CD14-positive monocyte (primary cell): Measurements from ENCODE around the gene PON1. TPM values are rescaled to one million over a fixed set of nuclear protein-coding genes. Genes with fewer than 3 reads are reported as not detected.

Experiments used
- DNase-seq, 3 donors: peaks; one replicate each; pipeline ENCODE4 v3.0.0-alpha.2; 2011 to 2022
- H2AFZ ChIP-seq: 2 replicates; pipeline ENCODE4 v1.6.0; 2012; ENCODE audit warnings: mild to moderate bottlenecking, low read depth, low read length, inconsistent platforms; ENCODE audit not compliant: insufficient read depth, poor library complexity, severe bottlenecking
- H3K27ac ChIP-seq, 2 donors: 1 replicate in 1 of 2; 2 replicates in 1 of 2; pipeline ENCODE4 v1.5.1; 2012 to 2013; ENCODE audit warnings: low read length in 2 of 2, control low read depth in 1 of 2, inconsistent platforms in 1 of 2, low read depth in 1 of 2, mild to moderate bottlenecking in 1 of 2
- H3K27me3 ChIP-seq, 2 donors: one replicate each; pipeline versions ENCODE4 v1.6.0 to v1.6.1; 2011 to 2013; ENCODE audit warnings: low read length in 2 of 2; ENCODE audit not compliant: control insufficient read depth in 2 of 2, insufficient read depth in 2 of 2
- H3K36me3 ChIP-seq, 2 donors: replicated peaks in 1 of 2; 1 replicate in 1 of 2; 2 replicates in 1 of 2; pipeline versions ENCODE4 v1.5.1 to v1.6.1; 2012 to 2013; ENCODE audit warnings: low read length in 2 of 2, control low read depth in 1 of 2, inconsistent platforms in 1 of 2, mild to moderate bottlenecking in 1 of 2; ENCODE audit not compliant: insufficient read depth in 2 of 2, control insufficient read depth in 1 of 2
- H3K4me1 ChIP-seq, 2 donors: 1 replicate in 1 of 2; 2 replicates in 1 of 2; pipeline versions ENCODE4 v1.5.1 to v1.6.1; 2012 to 2013; ENCODE audit warnings: low read length in 2 of 2, control low read depth in 1 of 2, inconsistent platforms in 1 of 2, mild to moderate bottlenecking in 1 of 2, moderate library complexity in 1 of 2; ENCODE audit not compliant: insufficient read depth in 2 of 2, control insufficient read depth in 1 of 2
- H3K4me2 ChIP-seq: replicated peaks from 2 replicates; pipeline ENCODE3; 2012; ENCODE audit warnings: low read length, moderate library complexity, mild to moderate bottlenecking; ENCODE audit not compliant: poor library complexity, severe bottlenecking; ENCODE audit errors: extremely low read depth
- H3K4me3 ChIP-seq, 3 experiments: fragments of 200-600 bp in 1 of 3; sonication (generic) in 1 of 3; replicated peaks in 1 of 3; 1 replicate in 2 of 3; 2 replicates in 1 of 3; pipeline ENCODE4 v1.5.1; 2011 to 2013; ENCODE audit warnings: low read length in 3 of 3, mild to moderate bottlenecking in 3 of 3, control low read depth in 2 of 3, low read depth in 2 of 3, inconsistent platforms in 1 of 3, moderate library complexity in 1 of 3
- H3K79me2 ChIP-seq: 2 replicates; pipeline ENCODE4 v1.6.0; 2012; ENCODE audit warnings: mild to moderate bottlenecking, control low read depth, inconsistent platforms, low read length, moderate library complexity; ENCODE audit not compliant: insufficient read depth
- H3K9ac ChIP-seq: 2 replicates; pipeline ENCODE4 v1.6.0; 2017; ENCODE audit warnings: low read length, mild to moderate bottlenecking; ENCODE audit not compliant: insufficient read depth, poor library complexity, severe bottlenecking
- H3K9me3 ChIP-seq, 2 donors: replicated peaks in 1 of 2; 1 replicate in 1 of 2; 2 replicates in 1 of 2; pipeline versions ENCODE4 v1.5.1 to v1.6.1; 2012 to 2013; ENCODE audit warnings: low read length in 2 of 2, control low read depth in 1 of 2; ENCODE audit not compliant: control insufficient read depth in 1 of 2, insufficient read depth in 1 of 2
- H4K20me1 ChIP-seq: 2 replicates; pipeline ENCODE4 v1.6.0; 2012; ENCODE audit warnings: mild to moderate bottlenecking, low read length, control low read depth, moderate library complexity; ENCODE audit not compliant: insufficient read depth
- H3K27ac Mint-ChIP-seq, 7 donors: one replicate each; pipeline ENCODE4 v1.8.0; 2020; ENCODE audit warnings: mild to moderate bottlenecking in 7 of 7, mixed read lengths in 7 of 7, moderate library complexity in 6 of 7, inconsistent platforms in 2 of 7
- H3K27me3 Mint-ChIP-seq, 3 donors: one replicate each; pipeline ENCODE4 v1.8.0; 2021 to 2022; ENCODE audit warnings: low read depth in 3 of 3, mild to moderate bottlenecking in 3 of 3, mixed read lengths in 3 of 3, moderate library complexity in 3 of 3, inconsistent platforms in 1 of 3
- H3K36me3 Mint-ChIP-seq, 2 donors: one replicate each; pipeline ENCODE4 v1.8.0; 2020; ENCODE audit warnings: mixed read lengths in 2 of 2, inconsistent platforms in 1 of 2, mild to moderate bottlenecking in 1 of 2
- H3K4me1 Mint-ChIP-seq: one replicate; pipeline ENCODE4 v1.8.0; 2020; ENCODE audit warnings: mild to moderate bottlenecking, mixed read lengths
- H3K4me3 Mint-ChIP-seq, 2 donors: one replicate each; pipeline ENCODE4 v1.8.0; 2020; ENCODE audit warnings: mild to moderate bottlenecking in 2 of 2, mixed read lengths in 2 of 2, moderate library complexity in 1 of 2
- H3K9me3 Mint-ChIP-seq, 7 donors: one replicate each; pipeline ENCODE4 v1.8.0; 2020 to 2022; ENCODE audit warnings: mixed read lengths in 7 of 7, mild to moderate bottlenecking in 6 of 7, moderate library complexity in 6 of 7, inconsistent platforms in 2 of 7
- WGBS: methylation state at CpG from one replicate; pipeline ENCODE4 v1.1.5; 2013; ENCODE audit warnings: missing lambda C conversion rate; ENCODE audit not compliant: insufficient coverage; 5-methylcytosine and 5-hydroxymethylcytosine counted together
- intact Hi-C, 2 donors: fragments of 100-400 bp; cut with micrococcal nuclease; formaldehyde crosslinking; loops; one replicate each; pipeline versions ENCODE4 v1.15.0 to v1.15.1; 2023
- polyA plus RNA-seq, 3 donors: library from polyadenylated mRNA; depleted of rRNA in 1 of 3; unstranded in 2 of 3; stranded (reverse) in 1 of 3; fragments of 300-500 nt in 2 of 3; fragments of >200 nt in 1 of 3; fragmentation: Illumina TruSeq in 2 of 3; gene quantifications; 1 replicate in 2 of 3; 2 replicates in 1 of 3; pipeline ENCODE4 v1.2.3, GENCODE V29; 2012 to 2021
- TF ChIP-seq, protein P1 (sequence below): fragments of 200-600 bp; IDR thresholded peaks from one replicate; pipeline ENCODE4 v1.8.0; 2022; ENCODE audit warnings: antibody characterized with exemption, mild to moderate bottlenecking

The PON1 gene
- polyA plus RNA-seq, 3 donors, result not detected

GRCh38 chr7:95290166-95290830, 34.0 kb downstream of the PON1 start:
- H3K9ac ChIP-seq, result no peak overlapping the region
- WGBS, result no CpG with 5 or more reads among the region's 7 CpGs
- H3K9me3 Mint-ChIP-seq, result peaks cover 0 to 2% (median 0%) of the 10 kb centered on the region in 7 donors
- no peaks in the 10 kb centered on the region for H3K27me3 Mint-ChIP-seq
- no peak overlapping the region for H3K27ac ChIP-seq
- H3K4me1 Mint-ChIP-seq, result no peaks in the 10 kb centered on the region
- no peaks in the 10 kb centered on the region for H3K36me3 Mint-ChIP-seq
- no peak overlapping the region for H3K4me2 ChIP-seq
- H3K27me3 ChIP-seq, result no peaks in the 10 kb centered on the region
- no peaks in the 10 kb centered on the region for H3K36me3 ChIP-seq
- intact Hi-C loops, result no loop called here
- no peak overlapping the region for H3K4me3 ChIP-seq
- no peak overlapping the region for H2AFZ ChIP-seq
- H3K9me3 ChIP-seq, result no peaks in the 10 kb centered on the region
- TF ChIP-seq, protein P1, sequence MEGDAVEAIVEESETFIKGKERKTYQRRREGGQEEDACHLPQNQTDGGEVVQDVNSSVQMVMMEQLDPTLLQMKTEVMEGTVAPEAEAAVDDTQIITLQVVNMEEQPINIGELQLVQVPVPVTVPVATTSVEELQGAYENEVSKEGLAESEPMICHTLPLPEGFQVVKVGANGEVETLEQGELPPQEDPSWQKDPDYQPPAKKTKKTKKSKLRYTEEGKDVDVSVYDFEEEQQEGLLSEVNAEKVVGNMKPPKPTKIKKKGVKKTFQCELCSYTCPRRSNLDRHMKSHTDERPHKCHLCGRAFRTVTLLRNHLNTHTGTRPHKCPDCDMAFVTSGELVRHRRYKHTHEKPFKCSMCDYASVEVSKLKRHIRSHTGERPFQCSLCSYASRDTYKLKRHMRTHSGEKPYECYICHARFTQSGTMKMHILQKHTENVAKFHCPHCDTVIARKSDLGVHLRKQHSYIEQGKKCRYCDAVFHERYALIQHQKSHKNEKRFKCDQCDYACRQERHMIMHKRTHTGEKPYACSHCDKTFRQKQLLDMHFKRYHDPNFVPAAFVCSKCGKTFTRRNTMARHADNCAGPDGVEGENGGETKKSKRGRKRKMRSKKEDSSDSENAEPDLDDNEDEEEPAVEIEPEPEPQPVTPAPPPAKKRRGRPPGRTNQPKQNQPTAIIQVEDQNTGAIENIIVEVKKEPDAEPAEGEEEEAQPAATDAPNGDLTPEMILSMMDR, result no peak
- H3K4me1 ChIP-seq, result no peaks in the 10 kb centered on the region
- no peak overlapping the region for H3K27ac Mint-ChIP-seq
- no peak for DNase-seq
- H3K79me2 ChIP-seq, result no peaks in the 10 kb centered on the region
- H3K4me3 Mint-ChIP-seq, result no peak overlapping the region
- no peaks in the 10 kb centered on the region for H4K20me1 ChIP-seq

- Histone ChIP-seq H3K36me3 (no peaks in the 10 kb centered on the region), H2AFZ (no peak overlapping the region), H3K27ac (no peak overlapping the region), H3K9ac (no peak overlapping the region), H3K4me1 (no peaks in the 10 kb centered on the region), H3K4me3 (no peak overlapping the region), H3K9me3 (no peaks in the 10 kb centered on the region), H3K4me2 (no peak overlapping the region), H4K20me1 (no peaks in the 10 kb centered on the region), H3K79me2 (no peaks in the 10 kb centered on the region), H3K27me3 (no peaks in the 10 kb centered on the region)
- WGBS, result no CpG with 5 or more reads among the region's 2 CpGs
- no peak for DNase-seq
- Mint-ChIP-seq H3K4me1 (no peaks in the 10 kb centered on the region), H3K27ac (no peak overlapping the region), H3K9me3 (peaks cover 0 to 3% (median 0%) of the 10 kb centered on the region in 7 donors), H3K4me3 (no peak overlapping the region), H3K27me3 (peaks cover 0 to 1% (median 0%) of the 10 kb centered on the region in 3 donors), H3K36me3 (no peaks in the 10 kb centered on the region)
- TF ChIP-seq, protein P1, result no peak
- intact Hi-C loops, result no loop called here
Observed at GRCh38 chr7:95286096-95286495, 38.2 kb downstream of the PON1 start.
